ENCODE measurements around the gene ZNF219.

Gene ZNF219

DNA sequence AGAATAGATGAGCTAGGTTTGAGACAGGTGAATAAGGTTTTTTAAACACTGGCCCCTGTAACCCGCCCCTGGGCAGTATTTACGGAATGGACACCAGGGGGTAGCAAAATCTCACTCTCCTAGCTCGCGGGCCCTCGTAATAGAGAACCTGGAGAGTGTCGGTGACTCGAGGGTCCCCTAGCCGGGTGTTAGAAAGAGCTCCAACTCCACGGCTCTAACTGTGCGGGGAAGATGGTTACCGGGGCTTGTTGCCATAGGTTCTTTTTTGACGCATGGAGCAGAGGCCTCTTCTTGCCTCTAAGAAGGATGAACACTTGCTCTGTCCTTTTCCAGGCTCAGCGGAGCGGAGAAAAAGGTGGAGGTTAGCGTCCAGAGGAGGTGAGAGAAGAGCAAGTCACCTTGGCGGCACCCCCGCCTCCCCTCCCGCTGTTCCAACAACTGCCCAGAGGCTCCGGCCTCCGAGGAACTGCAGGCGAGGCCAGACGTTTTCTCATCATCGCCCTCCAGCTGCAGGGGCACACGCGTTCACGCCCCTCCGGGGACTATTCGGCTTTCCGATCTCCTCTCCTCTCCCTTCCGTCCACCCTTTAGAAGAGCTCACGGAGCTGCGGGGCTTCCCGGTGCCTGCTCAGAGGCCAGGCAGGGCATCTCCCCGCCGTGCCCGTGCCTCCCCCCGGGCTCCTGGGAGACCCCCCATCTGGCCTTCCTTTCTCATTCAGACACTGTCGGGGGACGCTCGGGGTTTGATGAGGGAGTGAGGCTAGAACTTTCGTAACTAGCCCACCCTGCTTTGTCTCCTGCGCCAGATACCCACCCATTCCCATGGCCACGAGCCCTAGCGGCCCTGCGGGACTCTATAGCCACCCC lies 29.7 kb downstream of the ZNF219 start:
- H4K91ac ChIP-seq (ENCODE audit: low read depth, low read length) = peak overlapping the region; percentile 94
- H3K9ac ChIP-seq (ENCODE audit: low read length) = peak overlapping the region; percentile 1
- no peak overlapping the region for H3K23ac ChIP-seq (ENCODE audit: low read length)
- H3K27ac ChIP-seq (ENCODE audit: low read depth, low read length) = no peak overlapping the region
- peak overlapping the region; percentile 77 for H4K8ac ChIP-seq (ENCODE audit: low read depth, low read length)
- H3K4me1 ChIP-seq (ENCODE audit: control insufficient read depth in 1 of 2, insufficient read depth in 2 of 2, low read length in 2 of 2) = peaks cover 15 to 18% of the 10 kb centered on the region in 2 experiments
- H4K12ac ChIP-seq (ENCODE audit: low read depth, low read length) = no peak overlapping the region
- peak overlapping the region; percentile 97 for H3K4me2 ChIP-seq (ENCODE audit: low read length)
- H3K14ac ChIP-seq (ENCODE audit: low read length) = peak overlapping the region; percentile 22
- H3K9me3 ChIP-seq (ENCODE audit: insufficient read depth, low read depth, low read length) = no peaks in the 10 kb centered on the region
- H3K27me3 ChIP-seq (ENCODE audit: insufficient read depth, low read length) = no peaks in the 10 kb centered on the region
- no CpG with 5 or more reads among the region's 45 CpGs for WGBS (ENCODE audit: extremely low coverage, insufficient coverage, insufficient read length)
- H3K36me3 ChIP-seq (ENCODE audit: control insufficient read depth in 1 of 2, insufficient read depth in 2 of 2, low read length in 2 of 2) = peaks cover 7 to 10% of the 10 kb centered on the region in 2 experiments
- DNase-seq = peak; percentile 46 to 72
- H2BK5ac ChIP-seq (ENCODE audit: low read depth, low read length, poor library complexity) = no peak overlapping the region
- no peak overlapping the region for H2AK5ac ChIP-seq (ENCODE audit: low read length)
- H2AFZ ChIP-seq (ENCODE audit: insufficient read depth, low read length, poor library complexity) = no peak overlapping the region
- H3K4me3 ChIP-seq (ENCODE audit: low read depth, low read length) = no peak overlapping the region
- no peak overlapping the region for H3K4ac ChIP-seq (ENCODE audit: low read depth, low read length)
- H3K79me2 ChIP-seq (ENCODE audit: control insufficient read depth, insufficient read depth, low read length, poor library complexity) = peaks cover 10% of the 10 kb centered on the region
- peaks cover 24% of the 10 kb centered on the region for H3K79me1 ChIP-seq (ENCODE audit: low read length)
- H2BK120ac ChIP-seq (ENCODE audit: insufficient read depth, low read length, poor library complexity) = peak overlapping the region; percentile 20
- peak overlapping the region; percentile 25 for H2BK12ac ChIP-seq (ENCODE audit: low read length)
- H3K18ac ChIP-seq (ENCODE audit: low read length) = peak overlapping the region; percentile 18

DNA sequence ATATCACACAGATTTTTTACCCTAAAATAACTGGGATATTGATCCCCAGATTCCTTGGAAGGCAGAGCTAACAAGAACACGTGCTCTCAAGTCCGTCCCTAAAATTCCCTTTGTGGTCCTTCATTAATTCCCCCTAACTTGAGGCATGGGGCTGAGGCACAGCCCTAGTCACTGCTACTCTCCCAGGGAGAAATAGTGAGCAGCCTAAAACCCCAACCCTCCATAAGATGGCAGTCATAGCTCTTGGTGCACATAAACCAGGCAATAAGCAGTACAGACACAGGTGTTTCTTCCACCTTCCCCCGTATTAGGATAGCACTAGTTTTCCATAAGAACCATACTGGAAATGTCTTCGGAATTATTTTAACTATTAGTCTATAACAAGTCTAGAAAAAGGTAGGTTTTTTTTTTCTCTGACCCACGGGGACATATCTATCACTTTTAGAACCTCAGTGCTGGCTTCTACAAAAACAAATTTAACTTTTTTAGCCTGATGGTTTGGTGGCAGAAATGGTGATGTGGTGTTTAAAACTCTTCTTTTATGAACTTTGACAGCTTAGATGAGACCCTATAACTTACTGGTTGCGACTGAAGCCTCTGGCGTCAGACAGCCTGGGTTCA lies 31.5 kb downstream of the ZNF219 start:
- Histone ChIP-seq H3K23ac (ENCODE audit: low read length) (no peak overlapping the region), H3K4ac (ENCODE audit: low read depth, low read length) (no peak overlapping the region), H2AFZ (ENCODE audit: insufficient read depth, low read length, poor library complexity) (no peak overlapping the region), H3K18ac (ENCODE audit: low read length) (no peak overlapping the region), H3K36me3 (ENCODE audit: control insufficient read depth in 1 of 2, insufficient read depth in 2 of 2, low read length in 2 of 2) (no peaks in the 10 kb centered on the region), H3K4me2 (ENCODE audit: low read length) (no peak overlapping the region), H3K9me3 (ENCODE audit: insufficient read depth, low read depth, low read length) (no peaks in the 10 kb centered on the region), H3K4me3 (ENCODE audit: low read depth, low read length) (no peak overlapping the region), H3K14ac (ENCODE audit: low read length) (no peak overlapping the region), H2AK5ac (ENCODE audit: low read length) (no peak overlapping the region), H2BK120ac (ENCODE audit: insufficient read depth, low read length, poor library complexity) (no peak overlapping the region), H3K4me1 (ENCODE audit: control insufficient read depth in 1 of 2, insufficient read depth in 2 of 2, low read length in 2 of 2) (peaks cover 12 to 16% of the 10 kb centered on the region in 2 experiments), H3K79me2 (ENCODE audit: control insufficient read depth, insufficient read depth, low read length, poor library complexity) (peaks cover 10% of the 10 kb centered on the region), H3K9ac (ENCODE audit: low read length) (no peak overlapping the region), H4K8ac (ENCODE audit: low read depth, low read length) (no peak overlapping the region), H4K91ac (ENCODE audit: low read depth, low read length) (no peak overlapping the region), H2BK5ac (ENCODE audit: low read depth, low read length, poor library complexity) (no peak overlapping the region), H4K12ac (ENCODE audit: low read depth, low read length) (no peak overlapping the region), H3K79me1 (ENCODE audit: low read length) (peaks cover 24% of the 10 kb centered on the region), H2BK12ac (ENCODE audit: low read length) (no peak overlapping the region), H3K27ac (ENCODE audit: low read depth, low read length) (no peak overlapping the region), H3K27me3 (ENCODE audit: insufficient read depth, low read length) (no peaks in the 10 kb centered on the region)
- DNase-seq = no peak
- WGBS (ENCODE audit: extremely low coverage, insufficient coverage, insufficient read length) = no CpG with 5 or more reads among the region's 7 CpGs

- no peaks in the 10 kb centered on the region for H3K36me3 ChIP-seq (ENCODE audit: control insufficient read depth in 1 of 2, insufficient read depth in 2 of 2, low read length in 2 of 2)
- no peak overlapping the region for H4K91ac ChIP-seq (ENCODE audit: low read depth, low read length)
- no CpG with 5 or more reads among the region's 3 CpGs for WGBS (ENCODE audit: extremely low coverage, insufficient coverage, insufficient read length)
Measured at GRCh38 chr14:21063479-21063878, 35.0 kb downstream of the ZNF219 start.

GRCh38 chr14:21061347-21061668 lies 37.1 kb downstream of the ZNF219 start:
- Histone ChIP-seq H4K12ac (ENCODE audit: low read depth, low read length) (no peak overlapping the region), H3K4ac (ENCODE audit: low read depth, low read length) (no peak overlapping the region), H3K23ac (ENCODE audit: low read length) (no peak overlapping the region), H3K79me1 (ENCODE audit: low read length) (no peaks in the 10 kb centered on the region), H2BK120ac (ENCODE audit: insufficient read depth, low read length, poor library complexity) (no peak overlapping the region), H3K27me3 (ENCODE audit: insufficient read depth, low read length) (no peaks in the 10 kb centered on the region), H4K91ac (ENCODE audit: low read depth, low read length) (no peak overlapping the region), H3K4me1 (ENCODE audit: control insufficient read depth in 1 of 2, insufficient read depth in 2 of 2, low read length in 2 of 2) (peaks cover 2 to 3% of the 10 kb centered on the region in 2 experiments), H3K4me2 (ENCODE audit: low read length) (no peak overlapping the region), H3K27ac (ENCODE audit: low read depth, low read length) (no peak overlapping the region), H2AK5ac (ENCODE audit: low read length) (no peak overlapping the region), H3K79me2 (ENCODE audit: control insufficient read depth, insufficient read depth, low read length, poor library complexity) (no peaks in the 10 kb centered on the region), H3K4me3 (ENCODE audit: low read depth, low read length) (no peak overlapping the region), H3K36me3 (ENCODE audit: control insufficient read depth in 1 of 2, insufficient read depth in 2 of 2, low read length in 2 of 2) (no peaks in the 10 kb centered on the region), H3K9ac (ENCODE audit: low read length) (no peak overlapping the region), H2BK12ac (ENCODE audit: low read length) (no peak overlapping the region), H2AFZ (ENCODE audit: insufficient read depth, low read length, poor library complexity) (no peak overlapping the region), H4K8ac (ENCODE audit: low read depth, low read length) (no peak overlapping the region), H2BK5ac (ENCODE audit: low read depth, low read length, poor library complexity) (no peak overlapping the region), H3K18ac (ENCODE audit: low read length) (no peak overlapping the region), H3K14ac (ENCODE audit: low read length) (no peak overlapping the region), H3K9me3 (ENCODE audit: insufficient read depth, low read depth, low read length) (no peaks in the 10 kb centered on the region)
- DNase-seq = no peak
- no CpG with 5 or more reads among the region's 3 CpGs for WGBS (ENCODE audit: extremely low coverage, insufficient coverage, insufficient read length)

More at GRCh38 chr14:21063479-21063878, 35.0 kb downstream of the ZNF219 start:
- Histone ChIP-seq H2BK5ac (ENCODE audit: low read depth, low read length, poor library complexity) (no peak overlapping the region), H3K79me1 (ENCODE audit: low read length) (no peaks in the 10 kb centered on the region), H2BK120ac (ENCODE audit: insufficient read depth, low read length, poor library complexity) (no peak overlapping the region), H3K4me1 (ENCODE audit: control insufficient read depth in 1 of 2, insufficient read depth in 2 of 2, low read length in 2 of 2) (peaks cover 2 to 3% of the 10 kb centered on the region in 2 experiments), H3K4ac (ENCODE audit: low read depth, low read length) (no peak overlapping the region), H3K9ac (ENCODE audit: low read length) (no peak overlapping the region), H4K8ac (ENCODE audit: low read depth, low read length) (no peak overlapping the region), H2AK5ac (ENCODE audit: low read length) (no peak overlapping the region), H3K79me2 (ENCODE audit: control insufficient read depth, insufficient read depth, low read length, poor library complexity) (no peaks in the 10 kb centered on the region), H3K4me2 (ENCODE audit: low read length) (peak overlapping the region; percentile 38), H3K27ac (ENCODE audit: low read depth, low read length) (no peak overlapping the region), H2AFZ (ENCODE audit: insufficient read depth, low read length, poor library complexity) (no peak overlapping the region), H3K23ac (ENCODE audit: low read length) (no peak overlapping the region), H2BK12ac (ENCODE audit: low read length) (no peak overlapping the region), H3K18ac (ENCODE audit: low read length) (no peak overlapping the region), H3K14ac (ENCODE audit: low read length) (no peak overlapping the region), H4K12ac (ENCODE audit: low read depth, low read length) (no peak overlapping the region), H3K9me3 (ENCODE audit: insufficient read depth, low read depth, low read length) (no peaks in the 10 kb centered on the region), H3K27me3 (ENCODE audit: insufficient read depth, low read length) (no peaks in the 10 kb centered on the region), H3K4me3 (ENCODE audit: low read depth, low read length) (no peak overlapping the region)
- no peak for DNase-seq

Measured in trophoblast cell (in vitro differentiated cells and primary cell).